ENCODE data around the gene TMEM62.

DNA sequence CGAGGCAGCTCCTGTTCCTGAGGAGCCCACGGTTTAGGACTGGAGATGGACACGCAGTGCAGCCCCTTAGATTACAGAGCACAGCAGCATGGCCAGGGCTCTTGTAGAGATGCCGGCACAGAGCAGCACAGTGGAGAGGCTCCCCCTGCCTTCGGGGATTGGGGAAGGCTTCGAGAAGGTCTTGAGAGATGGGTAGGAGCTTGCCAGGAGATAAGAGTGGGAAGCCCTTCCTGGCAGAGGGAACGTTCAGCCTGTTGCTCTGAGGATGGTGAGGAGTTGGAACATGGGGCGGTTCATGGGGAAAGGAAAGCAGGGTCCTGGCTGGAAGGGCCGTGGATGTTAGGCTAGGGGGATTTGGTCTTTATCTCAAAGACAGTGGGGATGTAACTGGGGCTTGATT, 77.4 kb downstream of the TMEM62 start:
- TF ChIP-seq, protein P1, sequence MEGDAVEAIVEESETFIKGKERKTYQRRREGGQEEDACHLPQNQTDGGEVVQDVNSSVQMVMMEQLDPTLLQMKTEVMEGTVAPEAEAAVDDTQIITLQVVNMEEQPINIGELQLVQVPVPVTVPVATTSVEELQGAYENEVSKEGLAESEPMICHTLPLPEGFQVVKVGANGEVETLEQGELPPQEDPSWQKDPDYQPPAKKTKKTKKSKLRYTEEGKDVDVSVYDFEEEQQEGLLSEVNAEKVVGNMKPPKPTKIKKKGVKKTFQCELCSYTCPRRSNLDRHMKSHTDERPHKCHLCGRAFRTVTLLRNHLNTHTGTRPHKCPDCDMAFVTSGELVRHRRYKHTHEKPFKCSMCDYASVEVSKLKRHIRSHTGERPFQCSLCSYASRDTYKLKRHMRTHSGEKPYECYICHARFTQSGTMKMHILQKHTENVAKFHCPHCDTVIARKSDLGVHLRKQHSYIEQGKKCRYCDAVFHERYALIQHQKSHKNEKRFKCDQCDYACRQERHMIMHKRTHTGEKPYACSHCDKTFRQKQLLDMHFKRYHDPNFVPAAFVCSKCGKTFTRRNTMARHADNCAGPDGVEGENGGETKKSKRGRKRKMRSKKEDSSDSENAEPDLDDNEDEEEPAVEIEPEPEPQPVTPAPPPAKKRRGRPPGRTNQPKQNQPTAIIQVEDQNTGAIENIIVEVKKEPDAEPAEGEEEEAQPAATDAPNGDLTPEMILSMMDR (IDR thresholded peaks at IDR 0.05; ENCODE audit: low read depth, low read length, missing input control) = no peak
- TF ChIP-seq TAF1 (conservative IDR thresholded peaks at IDR 0.05) (no peak), RXRA (IDR thresholded peaks at IDR 0.05) (no peak), YY1 (IDR thresholded peaks at IDR 0.05) (no peak), GABPA (IDR thresholded peaks at IDR 0.05 in 1 of 2, conservative IDR thresholded peaks at IDR 0.05 in 1 of 2) (no peak)
- TF ChIP-seq, protein P2, sequence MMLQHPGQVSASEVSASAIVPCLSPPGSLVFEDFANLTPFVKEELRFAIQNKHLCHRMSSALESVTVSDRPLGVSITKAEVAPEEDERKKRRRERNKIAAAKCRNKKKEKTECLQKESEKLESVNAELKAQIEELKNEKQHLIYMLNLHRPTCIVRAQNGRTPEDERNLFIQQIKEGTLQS (IDR thresholded peaks at IDR 0.05) = no peak
- TF ChIP-seq, protein P3, sequence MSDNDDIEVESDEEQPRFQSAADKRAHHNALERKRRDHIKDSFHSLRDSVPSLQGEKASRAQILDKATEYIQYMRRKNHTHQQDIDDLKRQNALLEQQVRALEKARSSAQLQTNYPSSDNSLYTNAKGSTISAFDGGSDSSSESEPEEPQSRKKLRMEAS (IDR thresholded peaks at IDR 0.05) = no peak

All from liver (tissue), 3 donors.